GM12892 (cell line): Measurements from ENCODE around the gene PRRC2B.

Experiments
- POLR2A ChIP-seq: IDR thresholded peaks from 2 replicates; pipeline ENCODE4 v1.6.1; 2011; ENCODE audit warnings: low read depth, low read length, control low read depth
- POLR2AphosphoS5 ChIP-seq: IDR thresholded peaks from 2 replicates; pipeline ENCODE4 v1.6.1; 2011; ENCODE audit warnings: low read depth, low read length, control low read depth
- TAF1 ChIP-seq: IDR thresholded peaks from 2 replicates; pipeline ENCODE4 v1.6.1; 2011; ENCODE audit warnings: low read depth, mild to moderate bottlenecking, control low read depth, low read length, borderline replicate concordance

GRCh38 chr9:131348631-131349521, 45.0 kb upstream of the PRRC2B start:
- TF ChIP-seq POLR2A: no peak
- no peak for TF ChIP-seq POLR2AphosphoS5
- no peak for TF ChIP-seq TAF1
